ELF-1 (cell line): ENCODE measurements around the gene WDPCP.
"Not testable (repeated sequence)": the region's sequence is repeated elsewhere in the genome, so short reads cannot be mapped to it uniquely, and the experiment has no call there.

Experiments used
- DNase-seq: peaks from one replicate; pipeline ENCODE4 v3.0.0-alpha.2; 2016; ENCODE audit warnings: low read depth, low spot score

WDPCP gene

GRCh38 chr2:63590626-63591408, 2.5 kb upstream of the WDPCP start:
- no peak for DNase-seq

GRCh38 chr2:63589148-63589958, 1.1 kb upstream of the WDPCP start:
- DNase-seq = no peak

GRCh38 chr2:63587814-63588384, 378 bp downstream of the WDPCP start:
- no peak for DNase-seq

GRCh38 chr2:63582873-63583272, 5.4 kb downstream of the WDPCP start:
- no peak for DNase-seq

GRCh38 chr2:63581298-63581961, 6.8 kb downstream of the WDPCP start:
- DNase-seq = no peak

GRCh38 chr2:63580651-63581297, 7.5 kb downstream of the WDPCP start:
- no peak for DNase-seq

- DNase-seq = no peak
These were observed 9.5 kb downstream of the WDPCP start for GRCh38 chr2:63578767-63579166.

- no peak for DNase-seq
These were observed 11.7 kb downstream of the WDPCP start for GRCh38 chr2:63576546-63576945.

GRCh38 chr2:63573726-63574345, 14.4 kb downstream of the WDPCP start:
- DNase-seq = not testable (repeated sequence)

GRCh38 chr2:63573026-63573425, 15.3 kb downstream of the WDPCP start:
- not testable (repeated sequence) for DNase-seq

GRCh38 chr2:63572001-63572400, 16.3 kb downstream of the WDPCP start:
- no peak for DNase-seq

GRCh38 chr2:63571291-63571690, 17.0 kb downstream of the WDPCP start:
- no peak for DNase-seq

GRCh38 chr2:63569740-63570139, 18.5 kb downstream of the WDPCP start:
- no peak for DNase-seq

- DNase-seq = no peak
These were observed 25.5 kb downstream of the WDPCP start for GRCh38 chr2:63562751-63563150.

GRCh38 chr2:63558922-63559321, 29.4 kb downstream of the WDPCP start:
- not testable (repeated sequence) for DNase-seq

- not testable (repeated sequence) for DNase-seq
These were observed 30.5 kb downstream of the WDPCP start for GRCh38 chr2:63557819-63558218.

GRCh38 chr2:63555931-63556330, 32.3 kb downstream of the WDPCP start:
- DNase-seq = no peak

- DNase-seq = no peak
These were observed 33.0 kb downstream of the WDPCP start for GRCh38 chr2:63555299-63555698.

GRCh38 chr2:63553049-63553448, 35.2 kb downstream of the WDPCP start:
- DNase-seq = no peak

- no peak for DNase-seq
These were observed 43.3 kb downstream of the WDPCP start for GRCh38 chr2:63545023-63545422.

GRCh38 chr2:63544017-63544627, 44.2 kb downstream of the WDPCP start:
- DNase-seq = no peak
